Osteoblast (primary cell): ENCODE measurements around the gene C2orf42. TPM values are rescaled to one million over a fixed set of nuclear protein-coding genes. Genes with fewer than 3 reads are reported as not detected.

ENCODE experiments used
- DNase-seq: peaks from one replicate; pipeline ENCODE4 v3.0.0; 2011; ENCODE audit warnings: low spot score, mixed read lengths; ENCODE audit not compliant: insufficient read length; ENCODE audit errors: missing footprints
- H2AFZ ChIP-seq: 2 replicates; pipeline ENCODE4 v1.6.0; 2011; ENCODE audit warnings: mild to moderate bottlenecking, low read length
- H3K27ac ChIP-seq: 2 replicates; pipeline ENCODE4 v1.5.1; 2011; ENCODE audit warnings: mild to moderate bottlenecking, low read depth, low read length, moderate library complexity
- H3K27me3 ChIP-seq: 2 replicates; pipeline ENCODE4 v1.6.0; 2012; ENCODE audit warnings: mild to moderate bottlenecking, control low read depth, inconsistent platforms, low read length, moderate library complexity; ENCODE audit not compliant: insufficient read depth
- H3K36me3 ChIP-seq: 2 replicates; pipeline ENCODE4 v1.5.1; 2011; ENCODE audit warnings: mild to moderate bottlenecking, low read length, control low read depth, moderate library complexity; ENCODE audit not compliant: insufficient read depth
- H3K4me1 ChIP-seq: 2 replicates; pipeline ENCODE4 v1.5.1; 2011; ENCODE audit warnings: mild to moderate bottlenecking, low read length, control low read depth, moderate library complexity; ENCODE audit not compliant: insufficient read depth
- H3K4me2 ChIP-seq: 2 replicates; pipeline ENCODE4 v1.6.0; 2011; ENCODE audit warnings: mild to moderate bottlenecking, low read length; ENCODE audit not compliant: insufficient read depth
- H3K4me3 ChIP-seq: fragments of 200-600 bp; sonication (generic); 3 replicates; pipeline ENCODE4 v1.5.1; 2012; ENCODE audit warnings: mild to moderate bottlenecking, low read length, inconsistent platforms; ENCODE audit not compliant: insufficient read depth
- H3K79me2 ChIP-seq: 2 replicates; pipeline ENCODE4 v1.6.0; 2012; ENCODE audit warnings: mild to moderate bottlenecking, low read length, control low read depth, inconsistent platforms; ENCODE audit not compliant: insufficient read depth
- H3K9me3 ChIP-seq: 2 replicates; pipeline ENCODE4 v1.5.1; 2011; ENCODE audit warnings: low read depth, low read length, control low read depth
- H4K20me1 ChIP-seq: 2 replicates; pipeline ENCODE4 v1.6.0; 2012; ENCODE audit warnings: mild to moderate bottlenecking, low read length, control low read depth; ENCODE audit not compliant: insufficient read depth
- CTCF ChIP-seq: IDR thresholded peaks from 2 replicates; pipeline ENCODE4 v1.5.1; 2011; ENCODE audit warnings: mild to moderate bottlenecking, low read depth, low read length, moderate library complexity; ENCODE audit errors: extremely low read depth
- total RNA-seq: library from RNA; depleted of rRNA; stranded (reverse); fragments of >200 nt; gene quantifications from 2 replicates; pipeline ENCODE4 v1.2.3, GENCODE V29; 2012

C2orf42 gene
- total RNA-seq, 1 donor = 25.0 TPM

DNA sequence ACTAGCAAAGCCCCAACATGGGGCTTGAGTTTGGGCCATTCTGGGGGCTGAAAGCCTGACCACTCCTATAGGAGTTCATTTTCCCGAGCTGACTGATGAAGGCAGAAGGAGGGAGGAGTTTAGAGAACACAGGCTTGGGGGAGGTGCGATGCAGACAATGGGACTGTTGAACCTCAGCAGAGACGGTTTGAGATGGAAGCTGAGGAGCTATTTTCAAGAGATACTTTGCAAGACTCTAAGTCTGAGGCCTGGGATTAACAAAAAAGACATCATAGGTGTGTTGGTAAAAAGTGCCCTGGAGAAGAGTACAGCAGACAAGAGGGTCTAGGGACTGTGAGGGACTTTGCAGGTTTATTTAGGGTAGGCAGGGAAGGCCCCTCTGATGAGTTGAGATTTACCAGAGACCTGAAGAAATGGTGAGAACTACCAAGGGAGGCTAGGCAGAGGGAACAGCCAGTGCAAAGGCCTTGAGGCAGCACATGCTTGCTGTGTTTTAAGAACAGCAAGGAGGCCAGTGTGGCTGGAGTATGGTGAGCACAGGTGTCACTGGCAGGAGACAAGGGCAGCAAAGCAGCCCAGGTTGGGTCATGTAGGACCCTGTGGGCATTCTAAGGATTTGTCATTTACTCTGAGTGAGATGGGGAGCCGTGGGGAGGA lies 71.9 kb downstream of the C2orf42 start:
- TF ChIP-seq CTCF = no peak
- H3K36me3 ChIP-seq = no peaks in the 10 kb centered on the region
- no peaks in the 10 kb centered on the region for H3K9me3 ChIP-seq
- H2AFZ ChIP-seq = no peak overlapping the region
- no peaks in the 10 kb centered on the region for H4K20me1 ChIP-seq
- no peak overlapping the region for H3K27ac ChIP-seq
- no peak overlapping the region for H3K4me2 ChIP-seq
- H3K27me3 ChIP-seq = no peaks in the 10 kb centered on the region
- no peak for DNase-seq
- no peaks in the 10 kb centered on the region for H3K79me2 ChIP-seq
- H3K4me3 ChIP-seq = no peak overlapping the region
- peaks cover 15% of the 10 kb centered on the region for H3K4me1 ChIP-seq

- H3K9me3 ChIP-seq = no peaks in the 10 kb centered on the region
- H3K4me2 ChIP-seq = no peak overlapping the region
- H3K27ac ChIP-seq = no peak overlapping the region
- H3K79me2 ChIP-seq = no peaks in the 10 kb centered on the region
- no peaks in the 10 kb centered on the region for H4K20me1 ChIP-seq
- H2AFZ ChIP-seq = peak overlapping the region; percentile 39
- no peaks in the 10 kb centered on the region for H3K36me3 ChIP-seq
- DNase-seq = no peak
- no peak overlapping the region for H3K4me3 ChIP-seq
- no peaks in the 10 kb centered on the region for H3K27me3 ChIP-seq
- H3K4me1 ChIP-seq = peaks cover 20% of the 10 kb centered on the region
- no peak for TF ChIP-seq CTCF
These were observed 73.8 kb downstream of the C2orf42 start for GRCh38 chr2:70116936-70117552.

DNA sequence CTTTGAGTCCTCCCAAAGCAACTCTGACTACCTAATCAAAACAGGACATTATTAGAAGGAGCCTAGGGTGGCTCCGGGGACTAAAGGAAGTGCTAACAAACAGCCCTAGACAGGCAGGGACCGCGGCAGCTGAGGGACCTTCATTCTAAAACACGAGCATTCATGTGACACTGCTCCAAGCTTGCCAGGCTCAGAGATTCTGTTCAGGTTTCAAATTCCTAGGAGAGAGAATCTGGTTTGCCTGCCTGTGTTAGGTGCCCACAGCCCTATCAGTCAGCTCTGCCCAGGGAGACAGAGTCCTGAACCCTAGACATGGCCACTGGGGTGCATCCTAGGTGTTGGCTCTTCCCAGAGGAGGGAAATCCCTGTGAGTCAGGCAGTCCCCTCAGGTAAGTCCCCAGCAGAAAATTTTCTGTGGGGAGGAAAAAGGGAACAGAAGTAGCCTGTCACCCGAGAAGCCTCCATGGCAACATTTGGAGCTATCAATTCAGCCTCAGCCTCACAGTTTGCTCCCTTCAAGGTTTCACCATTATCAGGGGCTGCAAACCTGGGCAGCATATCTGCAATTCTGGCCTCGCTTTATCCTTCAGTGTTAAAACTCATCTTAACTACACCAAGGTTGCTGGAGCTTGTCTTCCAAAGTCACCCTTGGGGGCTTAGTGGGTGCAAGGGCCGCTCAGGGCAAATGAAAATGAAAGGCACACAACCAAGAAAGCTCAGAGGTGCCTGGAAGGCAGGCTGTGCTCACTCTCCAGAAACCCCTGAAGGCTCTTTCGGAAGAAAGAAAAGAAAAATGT lies 75.0 kb downstream of the C2orf42 start:
- no peak overlapping the region for H3K27ac ChIP-seq
- TF ChIP-seq CTCF = no peak
- no peaks in the 10 kb centered on the region for H3K79me2 ChIP-seq
- H3K27me3 ChIP-seq = no peaks in the 10 kb centered on the region
- H3K9me3 ChIP-seq = no peaks in the 10 kb centered on the region
- no peaks in the 10 kb centered on the region for H4K20me1 ChIP-seq
- H3K4me3 ChIP-seq = no peak overlapping the region
- H3K4me2 ChIP-seq = no peak overlapping the region
- no peaks in the 10 kb centered on the region for H3K36me3 ChIP-seq
- no peak for DNase-seq
- peak overlapping the region; percentile 80 for H2AFZ ChIP-seq
- peaks cover 26% of the 10 kb centered on the region for H3K4me1 ChIP-seq
